Stimulated activated CD4-positive, alpha-beta T cell treated with anti-CD3 and anti-CD28 coated beads, Interleukin-15, amount 100 ng/mL, for 48 hours (primary cell): ENCODE data around the gene RNF103.

Source experiments
- DNase-seq, 2 donors: peaks; one replicate each; pipeline ENCODE4 v3.0.0-alpha.2; 2020; ENCODE audit warnings: low read depth in 2 of 2

Gene RNF103

DNA sequence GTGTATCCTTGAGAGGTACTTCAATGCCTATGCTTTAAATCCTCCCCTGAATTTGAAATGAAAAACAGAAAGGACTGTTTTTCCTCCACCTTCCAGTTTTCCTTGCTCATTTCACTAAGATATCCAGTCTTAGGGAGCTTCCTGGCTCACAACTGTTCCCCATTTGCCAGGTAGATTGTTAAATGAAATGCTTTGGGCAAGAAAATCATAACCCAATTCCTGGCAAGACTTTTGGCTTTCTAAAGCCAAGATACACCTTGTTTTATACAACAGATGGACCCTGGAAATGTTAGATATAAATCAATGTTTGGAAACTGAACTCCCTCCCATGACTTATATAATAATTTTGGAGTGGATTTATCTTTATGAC lies 56.9 kb downstream of the RNF103 start:
- no peak for DNase-seq

DNA sequence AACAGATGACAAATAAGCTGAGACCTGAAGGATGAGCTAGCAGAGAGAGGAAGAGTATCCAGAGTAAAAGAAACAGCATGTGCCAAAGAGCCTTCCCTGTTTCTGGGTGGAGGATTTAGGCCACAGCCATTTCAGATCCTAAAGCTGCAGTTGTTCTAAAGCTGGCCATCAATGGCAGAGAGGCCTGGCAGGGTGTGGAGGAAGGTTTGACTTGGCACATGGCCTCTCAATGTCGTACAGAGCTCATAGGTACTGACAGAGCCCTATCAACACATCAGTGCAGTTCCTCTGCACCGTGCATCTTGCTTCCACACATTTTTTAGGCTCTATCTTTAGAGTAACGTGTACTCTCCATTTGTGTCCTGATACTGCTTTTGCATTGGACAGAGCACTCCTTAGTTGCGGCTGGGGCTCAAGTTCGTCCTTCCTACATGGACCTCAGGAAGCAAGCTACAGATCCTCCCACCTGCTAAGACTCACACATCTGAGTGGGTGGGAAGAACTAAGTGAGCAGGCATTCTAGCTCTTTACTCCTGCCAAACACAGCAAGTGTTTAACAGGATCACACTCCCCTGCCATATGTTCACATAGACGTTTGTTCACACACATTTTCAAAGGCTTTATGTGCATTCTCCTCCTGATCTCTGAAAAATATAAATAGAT lies 57.4 kb downstream of the RNF103 start:
- no peak for DNase-seq

DNA sequence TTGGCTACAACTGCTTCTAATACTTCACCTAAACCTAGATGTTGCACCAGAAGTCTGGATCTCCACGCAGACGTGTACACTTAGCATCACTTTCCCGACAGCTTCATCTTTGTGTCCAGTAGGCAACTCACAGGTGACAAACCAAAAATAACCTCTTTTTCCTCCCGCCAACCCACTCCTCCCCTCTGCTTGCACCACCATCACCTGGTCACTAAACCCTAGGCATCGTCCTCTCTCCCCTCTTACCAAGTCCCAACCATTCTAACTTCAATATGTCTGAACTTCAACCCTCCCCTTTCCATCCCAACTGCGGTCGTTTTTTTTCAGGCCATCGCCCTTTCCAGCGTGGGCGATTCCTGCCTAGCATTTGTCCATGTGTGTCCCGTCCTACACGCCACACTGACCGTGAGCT lies 60.0 kb downstream of the RNF103 start:
- DNase-seq, result no peak

DNA sequence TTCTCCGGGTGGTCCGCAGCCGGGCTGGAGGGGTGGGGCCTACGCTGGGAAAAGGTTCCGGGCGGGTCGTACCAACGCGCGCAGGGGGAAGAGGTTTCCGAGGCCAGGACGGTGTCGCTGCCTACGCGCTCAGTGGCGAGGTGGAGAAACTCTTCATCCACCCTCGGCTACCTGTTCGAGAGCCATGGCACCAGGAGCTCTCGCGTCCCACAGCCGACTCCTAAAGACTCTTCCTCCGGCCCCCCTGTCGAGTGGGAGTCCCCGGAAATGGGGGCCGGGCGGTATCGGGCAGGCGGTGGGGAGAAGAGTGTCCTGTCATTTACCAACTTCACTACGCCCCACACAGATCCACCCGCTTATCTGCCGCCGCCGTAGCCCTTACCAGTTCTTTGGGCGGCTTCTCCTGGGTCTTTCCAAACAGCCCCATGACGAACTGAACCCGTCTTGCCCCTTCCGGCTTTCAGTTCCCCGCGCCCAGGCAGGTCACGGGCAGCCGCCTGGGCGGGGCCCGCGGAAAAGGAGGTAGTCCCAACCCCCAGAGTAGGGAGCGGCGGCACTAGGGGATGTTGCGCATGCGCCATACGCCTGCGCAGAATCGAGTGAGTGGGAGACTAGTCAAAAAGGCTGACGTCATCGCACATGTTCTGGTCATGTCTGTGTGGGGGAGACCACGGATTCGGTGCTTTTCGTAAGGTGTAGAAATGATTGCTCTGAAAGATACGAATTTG lies 60.6 kb downstream of the RNF103 start, which contains the start of gene CHMP3:
CHMP3 (minus strand) TSS at position 522 of the 728 bp plus-strand sequence; CDS start at position 427, 95 bp downstream.
- peak; percentile 93 to 94 for DNase-seq

DNA sequence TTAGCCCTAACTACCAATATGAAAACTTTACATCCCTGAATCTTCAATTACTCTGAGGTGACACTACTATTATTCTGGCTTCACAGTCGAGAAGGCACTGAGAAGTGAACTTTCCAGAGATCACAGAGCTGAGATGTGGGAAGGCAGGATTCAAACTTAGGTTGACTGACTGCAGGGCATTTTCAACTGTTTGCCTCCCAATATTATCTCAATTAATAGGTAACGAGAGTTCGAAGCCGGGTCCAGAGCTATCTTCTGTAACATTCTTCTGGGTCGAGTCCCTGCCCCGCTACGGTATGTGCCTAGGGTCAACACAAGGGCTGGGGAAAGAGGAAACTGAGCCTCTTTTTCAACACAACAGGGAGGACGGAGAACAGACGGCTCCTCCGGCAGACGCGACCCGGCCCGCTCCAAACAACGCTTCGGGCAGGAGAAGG lies 61.2 kb downstream of the RNF103 start:
- DNase-seq, result no peak

DNA sequence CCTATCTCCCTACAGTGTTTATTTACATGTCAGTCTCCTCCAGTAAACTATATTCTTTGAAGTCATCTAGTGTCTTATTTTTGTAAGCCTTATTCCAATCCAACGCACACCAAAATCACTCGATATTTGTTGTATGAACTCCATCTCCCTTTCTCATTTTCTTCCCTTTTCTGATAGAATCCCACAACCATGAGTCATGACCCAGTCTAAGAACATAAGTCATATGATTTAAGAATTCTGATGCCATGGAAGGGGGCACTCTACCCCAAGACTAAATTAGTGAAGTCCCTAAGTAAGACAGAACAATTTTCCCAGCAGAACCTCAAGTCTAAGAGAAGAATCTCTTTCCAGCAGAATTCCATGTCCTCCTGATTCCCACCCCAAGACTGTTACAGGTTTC lies 65.8 kb downstream of the RNF103 start:
- no peak for DNase-seq

DNA sequence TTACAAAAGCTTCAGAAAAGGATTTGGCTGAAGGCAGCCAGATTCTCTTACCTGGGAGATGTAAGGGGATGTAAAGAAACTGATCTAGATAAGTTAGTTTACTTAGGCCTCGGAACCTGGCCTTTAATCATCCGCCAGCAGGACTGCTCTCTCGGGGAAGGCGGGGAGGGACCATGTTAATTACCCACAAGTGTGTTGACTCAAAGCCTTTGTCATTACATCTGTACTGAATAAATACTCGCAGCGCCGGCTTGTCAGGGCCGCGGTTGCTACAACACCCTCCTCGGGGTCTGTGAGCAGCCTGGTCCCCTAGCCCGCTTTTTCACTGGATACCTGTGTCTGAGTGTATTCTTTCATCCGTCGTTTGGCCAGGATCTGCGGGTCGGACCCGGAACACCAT lies 67.2 kb downstream of the RNF103 start:
- no peak for DNase-seq
